Muscle of leg (tissue), 11 donors: ENCODE measurements around the gene STK31. TPM values are rescaled to one million over a fixed set of nuclear protein-coding genes. Genes with fewer than 3 reads are reported as not detected.
"Not testable (repeated sequence)": the region's sequence is repeated elsewhere in the genome, so short reads cannot be mapped to it uniquely, and the experiment has no call there.

ENCODE experiments used
- DNase-seq: peaks from one replicate; pipeline ENCODE4 v3.0.0; 2013
- H3K27ac ChIP-seq: one replicate; pipeline ENCODE4 v1.5.1; 2013; ENCODE audit warnings: mild to moderate bottlenecking, low read length, control low read depth
- H3K27me3 ChIP-seq: one replicate; pipeline ENCODE4 v1.6.1; 2013; ENCODE audit warnings: low read length; ENCODE audit not compliant: control insufficient read depth, insufficient read depth
- H3K36me3 ChIP-seq: one replicate; pipeline ENCODE4 v1.6.1; 2013; ENCODE audit warnings: low read length; ENCODE audit not compliant: control insufficient read depth, insufficient read depth
- H3K4me1 ChIP-seq: one replicate; pipeline ENCODE4 v1.6.1; 2013; ENCODE audit warnings: low read length; ENCODE audit not compliant: control insufficient read depth, insufficient read depth
- H3K4me3 ChIP-seq: one replicate; pipeline ENCODE4 v1.5.1; 2013; ENCODE audit warnings: low read length, control low read depth
- H3K9me3 ChIP-seq: replicated peaks from 2 replicates; pipeline ENCODE4 v1.6.1; 2013; ENCODE audit warnings: low read depth, low read length; ENCODE audit not compliant: control insufficient read depth
- WGBS: methylation state at CpG from one replicate; pipeline ENCODE4 v1.1.5; 2013; ENCODE audit warnings: missing lambda C conversion rate; ENCODE audit not compliant: insufficient coverage; 5-methylcytosine and 5-hydroxymethylcytosine counted together
- polyA plus RNA-seq, 8 donors: library from polyadenylated mRNA; unstranded; fragments of 120-200 nt; gene quantifications; one replicate each; pipeline versions ENCODE4 v1.2.1 to v1.2.3, GENCODE V29; 2013; ENCODE audit warnings: inconsistent platforms in 1 of 8, low replicate concordance in 1 of 8; ENCODE audit not compliant: insufficient read length in 8 of 8, insufficient read depth in 1 of 8
- total RNA-seq: library from RNA; stranded (reverse); fragments of 120-200 nt; gene quantifications from one replicate; pipeline ENCODE4 v1.2.4, GENCODE V29; 2013

STK31 gene
- total and polyA plus RNA-seq, 9 donors, result 0.40 to 3.0 (median 1.0) TPM

DNA sequence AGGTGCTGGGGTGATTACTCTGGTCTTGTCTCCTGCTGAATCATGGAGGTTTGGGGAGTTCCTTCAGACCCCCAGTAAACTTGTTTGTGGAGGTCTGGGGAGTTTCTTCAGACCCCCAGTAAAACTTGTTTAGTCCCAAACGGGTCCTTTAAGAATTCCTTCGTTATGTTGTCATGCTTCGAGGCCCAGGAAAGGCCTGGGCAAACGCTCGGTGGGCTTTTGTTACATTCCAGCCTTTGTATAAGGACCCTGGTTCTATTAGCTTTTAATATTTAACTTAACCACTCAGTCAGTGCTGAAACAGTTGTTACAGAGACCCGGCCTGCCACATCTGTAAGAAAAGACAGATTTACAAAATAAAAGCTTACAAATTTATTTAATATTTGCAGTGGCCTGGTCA, 26.0 kb upstream of the STK31 start:
- H3K27ac ChIP-seq, H3K4me3 ChIP-seq, H3K9me3 ChIP-seq, H3K27me3 ChIP-seq, H3K36me3 ChIP-seq, DNase-seq: not testable (repeated sequence)
- peaks cover 12% of the 10 kb centered on the region for H3K4me1 ChIP-seq
- WGBS, result 62% methylated on average over 3 of the region's 6 CpGs

DNA sequence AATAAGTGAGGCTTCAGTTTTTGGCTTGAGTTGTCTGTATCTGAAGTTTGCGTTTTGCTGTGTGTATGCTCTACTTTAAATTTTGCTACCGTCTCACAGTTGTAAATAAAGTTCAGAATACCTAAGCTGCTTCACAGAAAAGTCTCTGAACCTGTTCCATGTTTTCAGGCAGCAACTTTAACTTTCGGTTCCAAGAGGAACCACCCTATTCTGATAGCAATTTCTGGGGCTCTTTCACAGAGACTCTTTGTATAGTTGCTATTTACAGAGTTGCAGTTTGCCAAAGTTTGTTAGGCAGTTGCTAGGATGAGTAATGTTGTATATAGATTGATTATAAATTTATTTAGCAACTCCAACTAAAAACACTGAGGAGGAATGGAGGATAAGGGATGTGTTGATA, 24.3 kb upstream of the STK31 start:
- Histone ChIP-seq H3K27me3 (no peaks in the 10 kb centered on the region), H3K9me3 (no peaks in the 10 kb centered on the region), H3K27ac (peak overlapping the region; percentile 35), H3K36me3 (no peaks in the 10 kb centered on the region), H3K4me1 (peaks cover 6% of the 10 kb centered on the region), H3K4me3 (no peak overlapping the region)
- DNase-seq, result peak; percentile 79
- no CpG with 5 or more reads among the region's 3 CpGs for WGBS

DNA sequence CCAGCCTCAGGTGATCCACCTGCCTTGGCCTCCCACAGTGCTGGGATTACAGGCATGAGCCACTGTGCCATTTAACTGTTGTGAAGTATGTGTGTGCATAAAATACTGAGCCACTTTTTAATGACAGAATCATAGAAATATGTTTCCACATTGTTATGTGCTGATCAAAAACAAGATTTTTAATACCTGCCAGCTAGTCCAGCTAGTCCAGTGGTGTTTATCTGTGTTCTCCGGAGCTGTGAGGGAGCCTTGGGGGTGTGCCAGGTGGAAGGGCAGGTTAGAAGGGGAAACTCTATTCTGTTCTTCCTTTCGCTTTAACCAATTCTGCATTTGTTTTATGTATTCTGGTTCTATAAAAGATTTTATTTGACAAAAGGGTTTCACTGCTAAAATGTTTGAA, 23.0 kb upstream of the STK31 start:
- Histone ChIP-seq H3K4me3 (no peak overlapping the region), H3K9me3 (no peaks in the 10 kb centered on the region), H3K27ac (no peak overlapping the region), H3K27me3 (no peaks in the 10 kb centered on the region), H3K36me3 (peaks cover 2% of the 10 kb centered on the region), H3K4me1 (no peaks in the 10 kb centered on the region)
- DNase-seq, result peak; percentile 14
- WGBS, result no CpG with 5 or more reads among the region's 2 CpGs

DNA sequence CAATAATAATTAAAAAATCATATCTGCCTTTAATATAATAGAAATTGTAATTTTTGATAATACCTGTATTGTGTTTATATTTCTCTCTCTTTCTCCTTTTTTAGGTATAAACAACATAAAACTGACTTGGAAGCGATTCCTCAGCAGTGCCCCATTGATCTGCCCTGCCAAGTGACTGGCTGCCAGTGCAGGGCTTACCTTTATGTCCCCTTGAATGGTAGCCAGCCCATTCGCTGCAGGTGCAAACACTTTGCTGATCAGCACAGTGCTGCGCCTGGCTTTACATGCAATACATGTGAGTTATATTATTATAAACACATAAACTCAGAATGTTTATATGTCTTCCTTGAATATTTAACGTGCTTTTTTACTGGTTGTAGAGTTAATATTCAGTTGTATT, 20.9 kb upstream of the STK31 start:
- no peak for DNase-seq
- no peak overlapping the region for H3K4me3 ChIP-seq
- no peaks in the 10 kb centered on the region for H3K4me1 ChIP-seq
- WGBS, result no CpG with 5 or more reads among the region's 4 CpGs
- H3K9me3 ChIP-seq, result no peaks in the 10 kb centered on the region
- H3K27me3 ChIP-seq, result no peaks in the 10 kb centered on the region
- H3K27ac ChIP-seq, result no peak overlapping the region
- peaks cover 2% of the 10 kb centered on the region for H3K36me3 ChIP-seq

DNA sequence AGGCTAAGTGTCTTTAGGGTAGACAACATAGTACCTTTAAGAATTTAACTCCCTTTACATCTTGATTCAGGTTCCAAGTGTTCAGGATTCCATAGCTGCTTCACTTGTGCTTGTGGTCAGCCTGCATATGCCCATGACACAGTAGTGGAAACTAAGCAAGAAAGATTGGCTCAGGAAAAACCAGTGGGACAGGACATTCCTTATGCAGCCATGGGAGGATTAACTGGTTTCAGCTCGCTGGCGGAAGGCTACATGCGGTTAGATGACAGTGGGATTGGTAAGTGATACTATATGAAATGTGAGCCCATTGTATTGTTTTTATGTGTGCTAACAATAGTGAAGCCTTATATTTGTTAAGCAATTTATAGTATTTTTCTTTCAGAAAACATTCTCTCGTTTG, 18.7 kb upstream of the STK31 start:
- no peak for DNase-seq

DNA sequence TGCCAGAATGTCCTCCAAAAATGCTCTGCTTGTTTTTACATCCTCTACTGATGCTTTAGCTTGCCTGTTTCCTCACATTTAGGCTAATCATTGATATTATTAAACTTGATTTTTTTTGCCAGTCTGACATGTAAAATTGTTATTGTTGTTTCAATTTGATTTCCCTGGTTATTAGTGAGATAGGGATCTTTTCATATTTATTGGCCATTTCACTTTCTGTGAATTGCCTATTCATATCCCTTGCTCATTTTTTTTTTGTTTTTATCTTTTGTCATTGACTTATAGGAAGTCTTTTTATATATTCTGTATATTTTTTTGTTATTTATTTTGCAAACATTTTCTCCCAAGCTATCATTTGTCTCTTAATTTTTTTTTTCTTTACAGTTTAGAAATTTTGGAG, 16.8 kb upstream of the STK31 start:
- Histone ChIP-seq H3K4me3 (no peak overlapping the region), H3K27me3 (no peaks in the 10 kb centered on the region), H3K27ac (no peak overlapping the region), H3K9me3 (no peaks in the 10 kb centered on the region), H3K36me3 (peaks cover 2% of the 10 kb centered on the region), H3K4me1 (no peaks in the 10 kb centered on the region)
- DNase-seq, result no peak

More for the DNA sequence above, 18.7 kb upstream of the STK31 start:
- no peak overlapping the region for H3K4me3 ChIP-seq
- H3K4me1 ChIP-seq, result no peaks in the 10 kb centered on the region
- H3K9me3 ChIP-seq, result no peaks in the 10 kb centered on the region
- H3K27me3 ChIP-seq, result no peaks in the 10 kb centered on the region
- H3K27ac ChIP-seq, result no peak overlapping the region
- 60% methylated on average over 2 of the region's 4 CpGs for WGBS
- peaks cover 2% of the 10 kb centered on the region for H3K36me3 ChIP-seq

DNA sequence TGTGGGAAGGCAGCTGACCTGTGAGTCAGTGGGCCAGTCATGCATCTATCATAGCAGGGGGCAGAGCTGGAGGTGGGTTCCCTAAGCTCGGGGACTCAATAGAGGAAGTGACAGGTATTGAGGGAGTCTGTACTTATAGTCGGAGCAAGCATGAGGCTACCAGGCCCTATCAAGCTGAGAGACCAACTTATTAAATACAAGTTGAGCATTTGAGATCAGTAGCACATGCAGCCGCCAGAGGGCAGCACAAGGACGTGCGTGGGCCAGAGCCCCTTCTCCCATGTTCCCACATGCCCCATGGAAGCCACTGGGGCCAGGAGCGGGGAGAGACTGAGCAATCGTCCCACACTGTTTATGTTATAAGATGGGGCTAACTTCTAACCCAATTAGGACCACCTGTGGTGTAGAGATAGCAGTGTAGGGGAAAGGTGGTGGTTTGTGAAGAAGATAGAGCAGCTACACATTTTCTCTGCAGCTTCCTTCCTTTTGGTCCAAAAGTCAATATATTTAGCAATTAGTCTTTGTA, 13.0 kb upstream of the STK31 start:
- WGBS, result no CpG with 5 or more reads among the region's 7 CpGs
- Histone ChIP-seq H3K4me1 (no peaks in the 10 kb centered on the region), H3K4me3 (no peak overlapping the region), H3K27me3 (no peaks in the 10 kb centered on the region), H3K27ac (no peak overlapping the region), H3K36me3 (no peaks in the 10 kb centered on the region), H3K9me3 (no peaks in the 10 kb centered on the region)
- DNase-seq, result peak; percentile 13

DNA sequence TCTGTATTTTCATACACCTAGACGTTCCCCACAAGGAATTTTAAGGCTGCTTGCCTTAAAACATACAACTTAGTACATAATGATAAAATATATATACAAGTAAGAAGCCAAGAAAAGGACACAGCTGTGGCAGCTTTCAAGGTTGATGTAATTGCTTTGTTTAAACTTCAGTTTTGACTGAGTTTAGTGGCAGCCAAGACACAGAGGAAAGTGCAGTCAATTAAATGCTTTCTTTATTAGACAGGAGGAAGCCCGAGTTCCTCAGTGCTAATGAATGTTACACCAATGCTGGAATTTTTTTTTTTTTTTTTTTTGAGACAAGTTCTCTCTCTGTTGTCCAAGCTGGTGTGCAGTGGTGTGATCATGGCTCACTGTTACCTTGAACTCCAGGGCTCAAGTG, 11.2 kb upstream of the STK31 start:
- Histone ChIP-seq H3K27ac (no peak overlapping the region), H3K27me3 (no peaks in the 10 kb centered on the region), H3K4me3 (no peak overlapping the region), H3K36me3 (no peaks in the 10 kb centered on the region), H3K9me3 (no peaks in the 10 kb centered on the region), H3K4me1 (no peaks in the 10 kb centered on the region)
- peak; percentile 11 for DNase-seq
- WGBS, result no CpG with 5 or more reads among the region's 2 CpGs

DNA sequence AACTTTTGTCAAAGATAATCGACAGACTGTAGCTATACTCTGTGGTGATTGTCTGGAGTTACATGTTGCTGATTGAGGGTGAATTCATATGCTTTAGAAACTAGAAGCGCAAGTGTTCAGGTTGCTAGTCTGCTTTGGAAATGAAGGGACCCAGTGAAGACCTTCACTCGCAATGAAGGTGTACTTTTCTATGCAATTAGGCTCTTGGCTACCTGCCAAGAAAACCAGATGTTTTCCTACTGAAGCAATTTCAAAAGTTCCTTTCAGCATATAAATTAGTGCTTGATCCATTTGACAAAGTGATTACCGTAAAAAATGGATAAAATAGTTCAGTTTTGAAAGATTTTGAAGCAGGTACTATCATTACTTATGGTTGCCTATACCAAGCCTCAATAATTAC, 10.0 kb upstream of the STK31 start:
- Histone ChIP-seq H3K4me1 (no peaks in the 10 kb centered on the region), H3K36me3 (no peaks in the 10 kb centered on the region), H3K9me3 (no peaks in the 10 kb centered on the region), H3K4me3 (no peak overlapping the region), H3K27me3 (no peaks in the 10 kb centered on the region), H3K27ac (no peak overlapping the region)
- DNase-seq, result peak; percentile 12
- 83% methylated on average over 1 of the region's 4 CpGs for WGBS

DNA sequence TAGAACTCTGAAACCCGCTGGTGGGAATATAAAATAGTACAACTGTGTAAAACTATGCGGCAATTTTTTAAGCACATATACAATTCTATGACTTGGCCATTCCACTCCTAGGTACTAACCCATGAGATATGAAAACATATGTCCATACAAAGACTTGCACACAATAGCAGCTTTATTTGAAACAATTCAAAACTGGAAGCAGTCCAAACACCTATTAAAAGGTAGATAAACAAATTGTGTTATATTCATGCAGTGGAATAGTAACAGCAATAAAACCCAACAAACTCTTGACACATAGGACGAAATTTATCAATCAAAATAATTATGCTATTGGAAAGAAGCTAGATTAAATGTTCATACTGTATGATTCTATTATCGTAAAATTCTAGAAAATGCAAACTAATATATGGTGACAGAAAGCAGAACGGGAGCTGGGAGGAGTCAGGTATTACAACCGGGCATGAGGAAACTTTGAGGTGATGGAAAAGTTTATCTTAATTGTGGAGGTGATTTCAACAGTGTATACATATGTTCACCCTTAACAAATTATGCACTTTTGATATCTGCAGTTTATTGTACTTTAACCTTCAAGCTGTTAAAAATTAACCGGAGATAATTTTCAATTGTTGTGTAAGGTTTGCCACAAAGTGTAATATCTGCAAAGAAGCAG, 803 bp upstream of the STK31 start:
- no peaks in the 10 kb centered on the region for H3K4me1 ChIP-seq
- H3K27me3 ChIP-seq, result no peaks in the 10 kb centered on the region
- H3K4me3 ChIP-seq, result no peak overlapping the region
- no peak for DNase-seq
- WGBS, result 80% methylated on average over 1 of the region's 7 CpGs
- H3K9me3 ChIP-seq, result peaks cover 3% of the 10 kb centered on the region
- H3K36me3 ChIP-seq, result no peaks in the 10 kb centered on the region
- no peak overlapping the region for H3K27ac ChIP-seq
